K562 (cell line): ENCODE results near the gene INTS1. TPM values are rescaled to one million over a fixed set of nuclear protein-coding genes. Genes with fewer than 3 reads are reported as not detected.
A peak's percentile ranks its signal among the peaks of the same experiment; 100 is the strongest.

ENCODE experiments used
- ATAC-seq: fragments of 200-7000 bp; cut with Tn5 transposase; 3 replicates; pipeline ENCODE4 v1.9.1; 2020; ENCODE audit warnings: moderate library complexity
- BruUV-seq: library from RNA; stranded (reverse); fragments of 400-500 nt; replicated peaks from 2 replicates; lab custom pipeline; 2021; lab: Mats Ljungman, UMichigan
- CTCF ChIA-PET: fragments of 300-600 bp; formaldehyde crosslinking; extraction: SDS; loops from one replicate; lab custom pipeline; 2021; ENCODE audit warnings: low intra/inter-chr PET ratio; lab: Yijun Ruan, JAX
- POLR2A ChIA-PET: fragments of 300-600, 350-650 bp; sonication (Branson Sonifier 250); formaldehyde crosslinking; extraction: SDS; loops from one replicate; lab custom pipeline; 2021; ENCODE audit warnings: antibody characterized with exemption, inconsistent platforms; lab: Yijun Ruan, JAX
- DNase-seq, 4 experiments: peaks; one replicate each; pipeline versions ENCODE4 v3.0.0 to v3.0.0-alpha.2; 2011 to 2018; ENCODE audit warnings: low spot score in 3 of 4, mixed read lengths in 3 of 4; ENCODE audit errors: extremely low read depth in 1 of 4
- FAIRE-seq: peaks from 2 replicates; lab custom pipeline; 2011; peaks lifted over from hg19 to GRCh38; lab: Jason Lieb, UNC
- H2AFZ ChIP-seq: 2 replicates; pipeline ENCODE4 v1.6.0; 2011; ENCODE audit warnings: low read depth, low read length, control low read depth, inconsistent platforms
- H3K27ac ChIP-seq: fragments of 200-600 bp; 3 replicates; pipeline ENCODE4 v1.8.0; 2011; ENCODE audit warnings: low read depth, mild to moderate bottlenecking, control low read depth, inconsistent platforms, low read length, moderate library complexity, mixed read lengths; ENCODE audit errors: extremely low read depth
- H3K27me3 ChIP-seq, 2 experiments: fragments of 300-600 bp in 1 of 2; 2 replicates in 1 of 2; 3 replicates in 1 of 2; pipeline versions ENCODE4 v1.6.0 to v1.8.0; 2011; ENCODE audit warnings: inconsistent platforms in 2 of 2, low read length in 2 of 2, mild to moderate bottlenecking in 1 of 2, mixed read lengths in 1 of 2, moderate library complexity in 1 of 2; ENCODE audit not compliant: control insufficient read depth in 2 of 2, insufficient read depth in 2 of 2
- H3K36me3 ChIP-seq: fragments of 300-600 bp; 3 replicates; pipeline ENCODE4 v1.8.0; 2011; ENCODE audit warnings: mild to moderate bottlenecking, low read length, inconsistent platforms; ENCODE audit not compliant: control insufficient read depth, insufficient read depth
- H3K4me1 ChIP-seq, 2 experiments: fragments of 200-600 bp in 1 of 2; replicated peaks in 1 of 2; 2 replicates in 1 of 2; 3 replicates in 1 of 2; pipeline versions ENCODE4 v1.5.1 to v1.8.0; 2011; ENCODE audit warnings: inconsistent platforms in 2 of 2, low read length in 2 of 2, mild to moderate bottlenecking in 1 of 2, mixed read lengths in 1 of 2, moderate library complexity in 1 of 2; ENCODE audit not compliant: control insufficient read depth in 2 of 2, insufficient read depth in 2 of 2
- H3K4me2 ChIP-seq: 2 replicates; pipeline ENCODE4 v1.6.1; 2011; ENCODE audit warnings: low read length, control low read depth, inconsistent platforms, mixed read lengths; ENCODE audit not compliant: insufficient read depth
- H3K4me3 ChIP-seq: fragments of 200-600 bp; sonication (generic), shearing (Covaris generic); 2 replicates; pipeline ENCODE4 v1.5.1; 2016; ENCODE audit warnings: control low read depth, inconsistent platforms
- H3K79me2 ChIP-seq: fragments of 200-600 bp; 3 replicates; pipeline ENCODE4 v1.8.0; 2011; ENCODE audit warnings: low read length, inconsistent platforms; ENCODE audit not compliant: control insufficient read depth, insufficient read depth
- H3K9ac ChIP-seq, 2 experiments: 2 replicates each; pipeline versions ENCODE4 v1.6.0 to v1.6.1; 2011; ENCODE audit warnings: low read depth in 2 of 2, low read length in 2 of 2, control low read depth in 1 of 2, inconsistent platforms in 1 of 2, mild to moderate bottlenecking in 1 of 2, mixed read lengths in 1 of 2; ENCODE audit not compliant: insufficient read depth in 1 of 2
- H3K9me1 ChIP-seq: one replicate; pipeline ENCODE4 v1.6.0; 2011; ENCODE audit warnings: inconsistent platforms, mild to moderate bottlenecking, low read length, moderate library complexity; ENCODE audit not compliant: control insufficient read depth, insufficient read depth
- H3K9me3 ChIP-seq: replicated peaks from 2 replicates; pipeline ENCODE4 v1.5.1; 2011; ENCODE audit warnings: low read depth, low read length, inconsistent platforms; ENCODE audit not compliant: control insufficient read depth, insufficient read depth
- H4K20me1 ChIP-seq: replicated peaks from 2 replicates; pipeline ENCODE4 v1.6.1; 2011; ENCODE audit warnings: low read length, inconsistent platforms, mixed read lengths; ENCODE audit not compliant: control insufficient read depth, insufficient read depth
- CTBP1 ChIP-seq: fragments of 450-650 bp; IDR thresholded peaks from 2 replicates; pipeline ENCODE4 v1.6.1; 2016; ENCODE audit warnings: borderline replicate concordance
- CTCF ChIP-seq, 3 experiments: IDR thresholded peaks in 2 of 3; conservative IDR thresholded peaks in 1 of 3; 2 replicates each; pipeline ENCODE4 v1.5.1; 2011 to 2012; ENCODE audit warnings: low read length in 3 of 3, mild to moderate bottlenecking in 3 of 3, control low read depth in 2 of 3, improper control_type of control experiment in 1 of 3, inconsistent platforms in 1 of 3, low read depth in 1 of 3, mixed read lengths in 1 of 3, moderate library complexity in 1 of 3; ENCODE audit not compliant: insufficient read depth in 2 of 3
- GATAD2A ChIP-seq: fragments of 450-650 bp; IDR thresholded peaks from 2 replicates; pipeline ENCODE4 v1.6.1; 2017
- HDAC1 ChIP-seq, 2 experiments: fragments of 450-650 bp; IDR thresholded peaks; 2 replicates each; pipeline ENCODE4 v1.6.1; 2016 to 2017; ENCODE audit warnings: inconsistent platforms in 1 of 2, mild to moderate bottlenecking in 1 of 2, moderate library complexity in 1 of 2
- HNRNPLL ChIP-seq: fragments of 200-400 bp; formaldehyde crosslinking; IDR thresholded peaks from 2 replicates; pipeline ENCODE4 v1.6.1; 2017; ENCODE audit warnings: low read length, low read depth, mild to moderate bottlenecking; ENCODE audit not compliant: poor library complexity, severe bottlenecking
- JUND ChIP-seq, 2 experiments: IDR thresholded peaks; 2 replicates in 1 of 2; 3 replicates in 1 of 2; pipeline ENCODE4 v1.6.1; 2011; ENCODE audit warnings: borderline replicate concordance in 2 of 2, low read depth in 2 of 2, low read length in 2 of 2, improper control_type of control experiment in 1 of 2, missing biosample characterization in 1 of 2, missing genetic modification characterization in 1 of 2, missing genetic modification reagents in 1 of 2
- MTA2 ChIP-seq: fragments of 450-650 bp; IDR thresholded peaks from 2 replicates; pipeline ENCODE4 v1.6.1; 2016; ENCODE audit warnings: low read depth
- RCOR1 ChIP-seq, 2 experiments: IDR thresholded peaks; 2 replicates each; pipeline ENCODE4 v1.6.1; 2012; ENCODE audit warnings: low read depth in 2 of 2, low read length in 2 of 2, borderline replicate concordance in 1 of 2, improper control_type of control experiment in 1 of 2
- SMAD4 ChIP-seq: fragments of 250-450 bp; sonication (Bioruptor Pico); conservative IDR thresholded peaks from 2 replicates; pipeline ENCODE4 v1.8.0; 2021; ENCODE audit warnings: inconsistent platforms, mild to moderate bottlenecking, moderate library complexity
- SMC3 ChIP-seq: conservative IDR thresholded peaks from 2 replicates; pipeline ENCODE4 v1.6.1; 2011; ENCODE audit warnings: low read depth, low read length, improper control_type of control experiment; ENCODE audit not compliant: insufficient read depth
- SPI1 ChIP-seq: IDR thresholded peaks from 2 replicates; pipeline ENCODE4 v1.6.1; 2011; ENCODE audit warnings: low read depth, low read length, control low read depth, borderline replicate concordance
- STAT5A ChIP-seq: IDR thresholded peaks from 2 replicates; pipeline ENCODE4 v1.6.1; 2012; ENCODE audit warnings: low read length, inconsistent platforms, borderline replicate concordance
- THRAP3 ChIP-seq: fragments of 450-650 bp; IDR thresholded peaks from 2 replicates; pipeline ENCODE4 v1.6.1; 2016; ENCODE audit warnings: mild to moderate bottlenecking, inconsistent platforms, borderline replicate concordance
- ZNF146 ChIP-seq: IDR thresholded peaks from one replicate; pipeline ENCODE4 v1.6.1; 2018; ENCODE audit warnings: missing compliant biosample characterization; ENCODE audit not compliant: unreplicated experiment
- WGBS: fragments of 100-300 bp; shearing (Covaris generic); methylation state at CpG from one replicate; pipeline ENCODE4 v1.1.6; 2016; ENCODE audit warnings: low coverage, mixed read lengths; ENCODE audit not compliant: insufficient coverage; ENCODE audit errors: missing lambda C conversion rate; 5-methylcytosine and 5-hydroxymethylcytosine counted together
- in situ Hi-C: fragments of 300-500 bp; cut with MboI; formaldehyde crosslinking; loops from 4 replicates; pipeline ENCODE4 v1.15.0; 2018; ENCODE audit warnings: inconsistent platforms, mixed read lengths
- intact Hi-C: fragments of 100-400 bp; cut with micrococcal nuclease; formaldehyde crosslinking; loops from 2 replicates; pipeline ENCODE4 v1.14.2; 2022
- polyA plus RNA-seq, 8 experiments: library from polyadenylated mRNA; depleted of rRNA in 4 of 8; stranded (reverse) in 5 of 8; unstranded in 3 of 8; fragments of >200 nt; fragmentation: Nextera tagmentation in 2 of 8; fragmentation: Illumina TruSeq in 1 of 8; extraction: Ambion mirVana in 2 of 8; extraction: Trizol in 1 of 8; gene quantifications; 2 replicates each; pipeline versions ENCODE4 v1.2.1 to v1.2.3, GENCODE V29; 2011 to 2014; ENCODE audit warnings: inconsistent platforms in 1 of 8, missing spikeins in 1 of 8
- total RNA-seq, 7 experiments: library from RNA; depleted of rRNA in 6 of 7; stranded (reverse); fragments of >200 nt in 6 of 7; fragmentation: Illumina TruSeq in 2 of 7; extraction: Trizol in 2 of 7; gene quantifications; 2 replicates each; pipeline versions ENCODE4 v1.2.1 to v1.2.3, GENCODE V29; 2011 to 2021; ENCODE audit warnings: low replicate concordance in 1 of 7
- TF ChIP-seq, protein P1 (sequence below), 2 experiments: fragments of 450-650 bp; IDR thresholded peaks; 2 replicates each; pipeline ENCODE4 v1.6.1; 2016
- TF ChIP-seq, protein P2 (sequence below), 2 experiments: fragments of 450-650 bp in 1 of 2; sonication (generic) in 1 of 2; formaldehyde crosslinking in 1 of 2; IDR thresholded peaks in 1 of 2; conservative IDR thresholded peaks in 1 of 2; 2 replicates each; pipeline versions ENCODE4 v1.6.1 to v1.8.1; 2016 to 2023; ENCODE audit warnings: mild to moderate bottlenecking in 2 of 2, moderate library complexity in 2 of 2, inconsistent platforms in 1 of 2, missing genetic modification reagents in 1 of 2

The INTS1 gene
- total and polyA plus RNA-seq, 9 of the 15 experiments (the other 6 are each of a cell fraction or from before 2014, with no cell fraction given): 0.34 to 119 (median 18.5) TPM

DNA sequence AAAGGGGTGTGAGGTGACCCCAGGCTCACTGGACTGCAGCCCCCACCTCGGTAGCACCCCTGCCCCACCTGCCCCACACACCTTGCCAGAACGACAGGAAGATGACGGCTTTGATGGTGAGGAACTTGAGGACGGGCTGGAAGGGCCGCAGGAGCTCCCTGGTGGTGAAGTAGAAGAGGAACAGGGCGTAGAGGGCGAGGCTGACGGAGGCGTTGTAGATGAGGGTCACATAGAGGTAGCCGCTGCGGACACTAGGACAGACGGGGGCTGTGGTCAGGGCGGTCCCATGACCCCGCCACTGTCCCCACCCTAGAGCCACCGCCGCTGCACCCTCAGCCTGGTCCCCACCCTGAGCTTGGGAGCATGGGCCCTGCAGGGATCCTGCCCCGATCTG lies 44.2 kb upstream of the INTS1 start:
- Histone ChIP-seq H3K4me3 (no peak overlapping the region), H3K4me2 (no peak overlapping the region; the same call in 1 of the 2 replicates), H3K9ac (peak overlapping the region in 1 of 2 experiments; percentile 76; a peak in 2 of 4 replicates), H3K36me3 (no peaks in the 10 kb centered on the region), H3K27ac (no peak overlapping the region), H3K4me1 (peaks cover 0 to 73% of the 10 kb centered on the region in 2 experiments; a peak in 3 of 5 replicates), H2AFZ (peak overlapping the region; percentile 37; the same call in 1 of the 2 replicates), H4K20me1 (no peaks in the 10 kb centered on the region), H3K9me3 (no peaks in the 10 kb centered on the region), H3K79me2 (no peaks in the 10 kb centered on the region), H3K27me3 (peaks cover 0 to 18% of the 10 kb centered on the region in 2 experiments; a peak in 2 of 5 replicates), H3K9me1 (no peaks in the 10 kb centered on the region)
- DNase-seq: peak; percentile 52 to 68 (median 60)
- intact Hi-C loops: no loop called here
- POLR2A ChIA-PET: interaction anchor here (0.5 to 1.8 kb wide), 6 partner anchors 8 to 809 kb away, joined by 3 to 6 read pairs (median 3); no protein-coding TSS in a partner anchor
- ATAC-seq: peak; percentile 89
- peak; percentile 56 for FAIRE-seq
- WGBS: 3% methylated on average over 10 of the region's 17 CpGs
- no TSS peak for BruUV-seq
- in situ Hi-C loops: no loop called here
- CTCF ChIA-PET: interaction anchor here (0.6 to 3.1 kb wide), 2 partner anchors 41 to 44 kb away, joined by 5 to 33 read pairs; partner anchors contain the start of gene INTS1
- TF ChIP-seq CTCF (IDR thresholded peaks at IDR 0.05 in 2 of 3, conservative IDR thresholded peaks at IDR 0.05 in 1 of 3; ENCODE audit: insufficient read depth in 2 of 3, low read depth in 1 of 3, low read length in 3 of 3) (peak; percentile 57 to 85 (median 71)), CTBP1 (peak; percentile 62; the same call in 1 of the 2 replicates), GATAD2A (no peak), SMC3 (peak; percentile 50), ZNF146 (CRISPR knock-in tag) (no peak), MTA2 (no peak), HNRNPLL (no peak), JUND (IDR thresholded peaks at IDR 0.05; ENCODE audit: borderline replicate concordance, low read depth, low read length) (peak; percentile 40), JUND (tag; IDR thresholded peaks at IDR 0.05; ENCODE audit: borderline replicate concordance, low read depth, low read length) (no peak), THRAP3 (no peak), HDAC1 (IDR thresholded peaks at IDR 0.05) (0 out of 4 replicates have a peak, but pooled peaks of 1 of the 2 experiments have one; percentile 14), RCOR1 (IDR thresholded peaks at IDR 0.05; ENCODE audit: borderline replicate concordance in 1 of 2, low read depth in 2 of 2, low read length in 2 of 2) (peak in 1 of 2 experiments; percentile 39; a peak in 1 of 4 replicates), STAT5A (no peak), SPI1 (peak; percentile 79), SMAD4 (CRISPR knock-in tag) (no peak)
- TF ChIP-seq, protein P1, sequence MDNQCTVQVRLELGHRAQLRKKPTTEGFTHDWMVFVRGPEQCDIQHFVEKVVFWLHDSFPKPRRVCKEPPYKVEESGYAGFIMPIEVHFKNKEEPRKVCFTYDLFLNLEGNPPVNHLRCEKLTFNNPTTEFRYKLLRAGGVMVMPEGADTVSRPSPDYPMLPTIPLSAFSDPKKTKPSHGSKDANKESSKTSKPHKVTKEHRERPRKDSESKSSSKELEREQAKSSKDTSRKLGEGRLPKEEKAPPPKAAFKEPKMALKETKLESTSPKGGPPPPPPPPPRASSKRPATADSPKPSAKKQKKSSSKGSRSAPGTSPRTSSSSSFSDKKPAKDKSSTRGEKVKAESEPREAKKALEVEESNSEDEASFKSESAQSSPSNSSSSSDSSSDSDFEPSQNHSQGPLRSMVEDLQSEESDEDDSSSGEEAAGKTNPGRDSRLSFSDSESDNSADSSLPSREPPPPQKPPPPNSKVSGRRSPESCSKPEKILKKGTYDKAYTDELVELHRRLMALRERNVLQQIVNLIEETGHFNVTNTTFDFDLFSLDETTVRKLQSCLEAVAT (IDR thresholded peaks at IDR 0.05): no peak
- TF ChIP-seq, protein P2, sequence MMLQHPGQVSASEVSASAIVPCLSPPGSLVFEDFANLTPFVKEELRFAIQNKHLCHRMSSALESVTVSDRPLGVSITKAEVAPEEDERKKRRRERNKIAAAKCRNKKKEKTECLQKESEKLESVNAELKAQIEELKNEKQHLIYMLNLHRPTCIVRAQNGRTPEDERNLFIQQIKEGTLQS (IDR thresholded peaks at IDR 0.05): no peak
- TF ChIP-seq, protein P2 (CRISPR knock-in tag; conservative IDR thresholded peaks at IDR 0.05): no peak
